H1 (cell line): Measurements from ENCODE around the gene ZFHX2. TPM values are rescaled to one million over a fixed set of nuclear protein-coding genes. Genes with fewer than 3 reads are reported as not detected.

Experiments used
- ASH2L ChIP-seq: fragments of 200-600, 300-600 bp; sonication (generic); IDR thresholded peaks from one replicate; pipeline ENCODE4 v1.7.1; 2017; ENCODE audit warnings: low read length
- CHD7 ChIP-seq: fragments of 300-600 bp; sonication (generic); IDR thresholded peaks from 2 replicates; pipeline ENCODE4 v1.7.1; 2012; ENCODE audit warnings: low read length, moderate library complexity, mild to moderate bottlenecking, inconsistent platforms; ENCODE audit not compliant: insufficient replicate concordance
- JUND ChIP-seq: IDR thresholded peaks from 2 replicates; pipeline ENCODE4 v1.6.1; 2011; ENCODE audit warnings: mild to moderate bottlenecking, improper control_type of control experiment, low read length
- PHF8 ChIP-seq: fragments of 200-600 bp; sonication (generic); conservative IDR thresholded peaks from 2 replicates; pipeline ENCODE4 v1.7.1; 2012; ENCODE audit warnings: low read depth, mild to moderate bottlenecking, inconsistent platforms, low read length, moderate library complexity
- POLR2A ChIP-seq, 2 experiments: IDR thresholded peaks; 1 replicate in 1 of 2; 2 replicates in 1 of 2; pipeline ENCODE4 v1.6.1; 2011; ENCODE audit warnings: low read depth in 2 of 2, low read length in 2 of 2, mild to moderate bottlenecking in 2 of 2; ENCODE audit errors: control extremely low read depth in 1 of 2
- POLR2AphosphoS5 ChIP-seq: IDR thresholded peaks from 2 replicates; pipeline ENCODE4 v1.6.1; 2011; ENCODE audit warnings: low read depth, low read length
- POU5F1 ChIP-seq: IDR thresholded peaks from 2 replicates; pipeline ENCODE4 v1.6.1; 2011; ENCODE audit warnings: low read depth, mild to moderate bottlenecking, low read length, moderate library complexity
- SP1 ChIP-seq: IDR thresholded peaks from 2 replicates; pipeline ENCODE4 v1.6.1; 2011; ENCODE audit warnings: low read depth, low read length
- TAF1 ChIP-seq: IDR thresholded peaks from 2 replicates; pipeline ENCODE4 v1.6.1; 2011; ENCODE audit warnings: mild to moderate bottlenecking, low read depth, low read length
- TAF7 ChIP-seq: optimal IDR thresholded peaks from 2 replicates; pipeline ENCODE3; 2011; ENCODE audit warnings: low read depth, mild to moderate bottlenecking, inconsistent platforms, low read length, moderate library complexity, borderline replicate concordance
- TBP ChIP-seq: IDR thresholded peaks from 2 replicates; pipeline ENCODE4 v1.6.1; 2011; ENCODE audit warnings: low read depth, low read length, improper control_type of control experiment
- TEAD4 ChIP-seq: IDR thresholded peaks from 2 replicates; pipeline ENCODE4 v1.6.1; 2012; ENCODE audit warnings: low read depth, low read length, inconsistent platforms, mixed read lengths
- polyA plus RNA-seq, 7 experiments: library from polyadenylated mRNA; depleted of rRNA in 3 of 7; stranded (reverse) in 5 of 7; unstranded in 2 of 7; fragments of >200 nt in 5 of 7; fragments of 200-250 nt in 2 of 7; gene quantifications; 1 replicate in 5 of 7; 2 replicates in 1 of 7; 4 replicates in 1 of 7; pipeline versions ENCODE4 v1.2.1 to v1.2.3, GENCODE V29; 2011 to 2013; ENCODE audit warnings: missing spikeins in 2 of 7, mixed read lengths in 2 of 7
- total RNA-seq: library from RNA; stranded (reverse); fragmentation: NEBNext Ultra II Directional; extraction: Animal tissue kit (Norgen Biotek cat#: 25700); gene quantifications from 2 replicates; pipeline ENCODE4 v1.2.1, GENCODE V29; 2021

ZFHX2 gene
- total and polyA plus RNA-seq, 2 of the 8 experiments (the other 6 are each of a cell fraction or from before 2014, with no cell fraction given), result 2.7 to 27.0 TPM

GRCh38 chr14:23538050-23538718 is 13.4 kb downstream of the ZFHX2 start (continued):
- TF ChIP-seq CHD7, result peak; percentile 60
- peak; percentile 78 for TF ChIP-seq TBP
- peak; percentile 88 for TF ChIP-seq TAF7
- TF ChIP-seq ASH2L, result peak; percentile 23
- no peak for TF ChIP-seq POU5F1
- TF ChIP-seq POLR2A (IDR thresholded peaks at IDR 0.05; ENCODE audit: control extremely low read depth in 1 of 2, low read depth in 2 of 2, low read length in 2 of 2), result peak; percentile 81 to 93
- no peak for TF ChIP-seq TEAD4
- peak; percentile 67; the same call in 1 of the 2 replicates for TF ChIP-seq SP1
- peak; percentile 36; the same call in 1 of the 2 replicates for TF ChIP-seq POLR2AphosphoS5
- TF ChIP-seq TAF1, result peak; percentile 66
- peak; percentile 58; the same call in 1 of the 2 replicates for TF ChIP-seq PHF8
- no peak for TF ChIP-seq JUND
